SU-DHL-6 (cell line): ENCODE data around the gene FBXO38.

Experiments
- EZH2phosphoT487 ChIP-seq: fragments of 200-600 bp; sonication (generic), shearing (Covaris generic); conservative IDR thresholded peaks from 2 replicates; pipeline ENCODE4 v1.6.1; 2018; ENCODE audit warnings: mild to moderate bottlenecking, antibody characterized with exemption, low read length, moderate library complexity, mixed read lengths
- TF ChIP-seq, protein P1 (sequence below): fragments of 200-600 bp; sonication (generic); IDR thresholded peaks from one replicate; pipeline ENCODE4 v1.5.1; 2017; ENCODE audit warnings: antibody characterized with exemption, mild to moderate bottlenecking, low read length, moderate library complexity; ENCODE audit not compliant: insufficient read depth, poor library complexity, severe bottlenecking

DNA sequence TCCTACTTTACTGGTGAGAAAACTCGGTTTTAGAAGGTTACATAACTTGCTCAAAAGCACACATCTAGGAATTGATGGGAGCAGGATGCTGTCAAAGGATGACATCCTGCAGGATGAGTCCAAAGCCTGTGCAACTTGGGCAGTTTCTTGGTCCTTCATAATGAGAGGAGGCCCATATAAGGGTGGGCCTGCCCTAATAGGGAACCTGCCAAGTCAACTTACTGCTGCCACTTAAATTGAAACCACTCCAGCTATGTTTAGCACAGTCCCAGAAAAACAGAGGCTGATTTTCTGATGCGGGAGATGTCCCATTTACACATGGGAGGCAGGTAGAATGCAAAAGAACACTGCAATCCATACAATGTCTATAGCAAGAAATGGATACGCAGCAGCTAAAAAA, 61.8 kb downstream of the FBXO38 start:
- TF ChIP-seq, protein P1, sequence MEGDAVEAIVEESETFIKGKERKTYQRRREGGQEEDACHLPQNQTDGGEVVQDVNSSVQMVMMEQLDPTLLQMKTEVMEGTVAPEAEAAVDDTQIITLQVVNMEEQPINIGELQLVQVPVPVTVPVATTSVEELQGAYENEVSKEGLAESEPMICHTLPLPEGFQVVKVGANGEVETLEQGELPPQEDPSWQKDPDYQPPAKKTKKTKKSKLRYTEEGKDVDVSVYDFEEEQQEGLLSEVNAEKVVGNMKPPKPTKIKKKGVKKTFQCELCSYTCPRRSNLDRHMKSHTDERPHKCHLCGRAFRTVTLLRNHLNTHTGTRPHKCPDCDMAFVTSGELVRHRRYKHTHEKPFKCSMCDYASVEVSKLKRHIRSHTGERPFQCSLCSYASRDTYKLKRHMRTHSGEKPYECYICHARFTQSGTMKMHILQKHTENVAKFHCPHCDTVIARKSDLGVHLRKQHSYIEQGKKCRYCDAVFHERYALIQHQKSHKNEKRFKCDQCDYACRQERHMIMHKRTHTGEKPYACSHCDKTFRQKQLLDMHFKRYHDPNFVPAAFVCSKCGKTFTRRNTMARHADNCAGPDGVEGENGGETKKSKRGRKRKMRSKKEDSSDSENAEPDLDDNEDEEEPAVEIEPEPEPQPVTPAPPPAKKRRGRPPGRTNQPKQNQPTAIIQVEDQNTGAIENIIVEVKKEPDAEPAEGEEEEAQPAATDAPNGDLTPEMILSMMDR: no peak
- TF ChIP-seq EZH2phosphoT487: no peak
